Gastroesophageal sphincter (tissue), 4 donors: ENCODE measurements around the gene ELMO1. TPM values are rescaled to one million over a fixed set of nuclear protein-coding genes. Genes with fewer than 3 reads are reported as not detected.

ENCODE experiments used
- ATAC-seq: fragments of 150-250 bp; one replicate; pipeline ENCODE4 v1.9.1; 2016; ENCODE audit warnings: mild to moderate bottlenecking, moderate library complexity
- H3K27ac ChIP-seq, 4 donors: fragments of 200-600 bp; sonication (generic) in 3 of 4; 1 replicate in 3 of 4; 2 replicates in 1 of 4; pipeline ENCODE4 v1.5.1; 2016 to 2019
- H3K27me3 ChIP-seq: fragments of 200-600 bp; sonication (generic); one replicate; pipeline ENCODE4 v1.5.1; 2019
- H3K36me3 ChIP-seq, 2 donors: fragments of 200-600 bp; sonication (generic); one replicate each; pipeline ENCODE4 v1.5.1; 2019; ENCODE audit warnings: control low read depth in 1 of 2
- H3K4me1 ChIP-seq, 3 donors: fragments of 200-600 bp; sonication (generic); 1 replicate in 2 of 3; 2 replicates in 1 of 3; pipeline ENCODE4 v1.5.1; 2016 to 2019; ENCODE audit warnings: control low read depth in 2 of 3
- H3K4me3 ChIP-seq, 2 donors: fragments of 200-600 bp; sonication (generic); one replicate each; pipeline ENCODE4 v1.5.1; 2019; ENCODE audit warnings: mild to moderate bottlenecking in 1 of 2, moderate library complexity in 1 of 2
- H3K9me3 ChIP-seq, 3 donors: fragments of 200-600 bp; sonication (generic); one replicate each; pipeline ENCODE4 v1.5.1; 2017 to 2019; ENCODE audit warnings: control low read depth in 2 of 3
- EP300 ChIP-seq: sonication (generic); formaldehyde crosslinking; IDR thresholded peaks from one replicate; pipeline ENCODE4 v1.6.1; 2017; ENCODE audit warnings: antibody characterized with exemption, mild to moderate bottlenecking
- POLR2A ChIP-seq, 2 donors: fragments of 450-650 bp; IDR thresholded peaks; one replicate each; pipeline ENCODE4 v1.6.1; 2017; ENCODE audit warnings: antibody characterized with exemption in 2 of 2, mild to moderate bottlenecking in 2 of 2, moderate library complexity in 1 of 2
- POLR2AphosphoS5 ChIP-seq: sonication (generic); formaldehyde crosslinking; IDR thresholded peaks from one replicate; pipeline ENCODE4 v1.6.1; 2017; ENCODE audit warnings: antibody characterized with exemption
- WGBS, 2 donors: methylation state at CpG; one replicate each; pipeline ENCODE4 v1.1.5; 2018; ENCODE audit warnings: low coverage in 1 of 2; 5-methylcytosine and 5-hydroxymethylcytosine counted together
- total RNA-seq, 4 donors: library from RNA; depleted of rRNA; stranded (reverse); fragments of >200 nt; gene quantifications; one replicate each; pipeline ENCODE4 v1.1.0, GENCODE V29; 2016
- TF ChIP-seq, protein P1 (sequence below), 4 experiments: fragments of 200-600 bp in 2 of 4; fragments of 450-650 bp in 2 of 4; sonication (generic) in 1 of 4; IDR thresholded peaks; one replicate each; pipeline ENCODE4 v1.5.1; 2017 to 2019; ENCODE audit warnings: antibody characterized with exemption in 4 of 4, mild to moderate bottlenecking in 2 of 4, moderate library complexity in 2 of 4

Gene ELMO1
- total RNA-seq, 4 donors from 2014 or later, result 22.1 to 54.0 (median 42.7) TPM

DNA sequence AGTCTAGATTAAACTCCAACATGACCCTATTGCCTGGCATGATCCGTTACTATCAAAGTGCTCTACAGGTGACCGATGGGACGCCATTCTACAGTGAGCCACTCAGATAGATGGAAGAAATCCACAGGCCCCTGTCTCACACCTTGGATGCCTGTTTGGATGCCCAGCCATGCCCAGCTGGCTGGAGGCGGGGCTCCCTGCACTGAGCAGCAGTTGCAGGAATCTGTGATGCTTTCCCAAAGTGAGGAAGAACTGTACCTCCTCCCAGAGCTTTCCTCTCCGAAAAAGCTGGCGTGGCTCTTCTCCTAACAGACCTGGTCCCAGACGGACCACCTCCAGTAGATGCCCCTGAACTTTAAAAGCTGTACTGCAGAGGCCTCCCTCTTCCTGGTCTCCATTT is 253.3 kb downstream of the ELMO1 start:
- H3K4me1 ChIP-seq, result peaks cover 0 to 44% (median 10%) of the 10 kb centered on the region in 3 donors
- H3K4me3 ChIP-seq, result no peak overlapping the region
- H3K27ac ChIP-seq, result no peak overlapping the region
- H3K9me3 ChIP-seq, result no peaks in the 10 kb centered on the region
- WGBS, 2 donors, result 78 to 80% methylated on average over 3 to 5 of the region's 7 CpGs
- peaks cover 0 to 6% of the 10 kb centered on the region in 2 donors for H3K36me3 ChIP-seq
- H3K27me3 ChIP-seq, result no peaks in the 10 kb centered on the region
- TF ChIP-seq EP300, result no peak
- TF ChIP-seq POLR2AphosphoS5, result no peak
- TF ChIP-seq, protein P1, sequence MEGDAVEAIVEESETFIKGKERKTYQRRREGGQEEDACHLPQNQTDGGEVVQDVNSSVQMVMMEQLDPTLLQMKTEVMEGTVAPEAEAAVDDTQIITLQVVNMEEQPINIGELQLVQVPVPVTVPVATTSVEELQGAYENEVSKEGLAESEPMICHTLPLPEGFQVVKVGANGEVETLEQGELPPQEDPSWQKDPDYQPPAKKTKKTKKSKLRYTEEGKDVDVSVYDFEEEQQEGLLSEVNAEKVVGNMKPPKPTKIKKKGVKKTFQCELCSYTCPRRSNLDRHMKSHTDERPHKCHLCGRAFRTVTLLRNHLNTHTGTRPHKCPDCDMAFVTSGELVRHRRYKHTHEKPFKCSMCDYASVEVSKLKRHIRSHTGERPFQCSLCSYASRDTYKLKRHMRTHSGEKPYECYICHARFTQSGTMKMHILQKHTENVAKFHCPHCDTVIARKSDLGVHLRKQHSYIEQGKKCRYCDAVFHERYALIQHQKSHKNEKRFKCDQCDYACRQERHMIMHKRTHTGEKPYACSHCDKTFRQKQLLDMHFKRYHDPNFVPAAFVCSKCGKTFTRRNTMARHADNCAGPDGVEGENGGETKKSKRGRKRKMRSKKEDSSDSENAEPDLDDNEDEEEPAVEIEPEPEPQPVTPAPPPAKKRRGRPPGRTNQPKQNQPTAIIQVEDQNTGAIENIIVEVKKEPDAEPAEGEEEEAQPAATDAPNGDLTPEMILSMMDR (IDR thresholded peaks at IDR 0.05), result no peak
- no peak for TF ChIP-seq POLR2A (IDR thresholded peaks at IDR 0.05)
- ATAC-seq, result no peak

DNA sequence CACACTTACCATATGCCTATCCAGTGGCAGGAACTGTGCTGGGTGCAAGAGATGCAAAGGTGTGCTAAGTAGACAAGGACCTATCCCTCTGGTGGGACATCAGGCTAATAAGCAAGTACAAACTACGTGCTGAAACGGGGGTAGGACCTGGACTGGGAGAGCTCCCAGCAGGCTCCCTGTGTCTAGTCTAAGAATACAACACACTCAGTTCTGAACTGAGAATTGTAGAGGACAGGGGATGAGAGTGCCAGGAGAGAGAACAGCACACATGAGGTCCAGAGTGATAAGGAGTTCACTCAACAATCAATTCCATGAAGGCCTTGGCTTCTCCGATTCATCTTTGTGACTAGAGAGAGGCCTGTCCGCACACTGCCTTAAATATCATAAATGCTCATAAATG is 253.7 kb downstream of the ELMO1 start:
- H3K4me3 ChIP-seq, result no peak overlapping the region
- H3K27ac ChIP-seq, result no peak overlapping the region
- no peak for TF ChIP-seq POLR2A (IDR thresholded peaks at IDR 0.05)
- no peak for TF ChIP-seq EP300
- TF ChIP-seq, protein P1 (IDR thresholded peaks at IDR 0.05), result no peak
- no peak for TF ChIP-seq POLR2AphosphoS5
- WGBS, 2 donors, result 94 to 100% methylated on average over 1 to 4 of the region's 4 CpGs
- no peaks in the 10 kb centered on the region for H3K9me3 ChIP-seq
- H3K36me3 ChIP-seq, result peaks cover 0 to 6% of the 10 kb centered on the region in 2 donors
- ATAC-seq, result no peak
- H3K4me1 ChIP-seq, result peaks cover 0 to 39% (median 10%) of the 10 kb centered on the region in 3 donors
- H3K27me3 ChIP-seq, result no peaks in the 10 kb centered on the region

DNA sequence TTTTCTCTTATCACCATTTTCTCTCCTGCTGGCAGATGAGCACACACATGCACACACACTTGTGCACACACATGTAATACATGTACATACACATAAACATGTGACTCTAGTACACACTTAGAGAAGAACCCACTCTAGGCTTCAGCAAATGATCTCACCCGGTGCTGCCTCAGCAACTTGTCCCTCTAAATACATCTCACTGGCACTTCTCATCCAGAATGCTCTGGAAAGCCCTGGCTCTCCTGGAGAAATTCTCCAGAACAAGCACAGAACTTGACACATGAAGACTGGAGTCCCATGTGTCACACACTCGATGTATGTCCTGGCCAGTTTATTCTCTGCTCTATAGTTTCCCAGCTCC is 254.9 kb downstream of the ELMO1 start:
- Histone ChIP-seq H3K36me3 (peaks cover 0 to 6% of the 10 kb centered on the region in 2 donors), H3K4me3 (no peak overlapping the region), H3K27ac (no peak overlapping the region), H3K27me3 (no peaks in the 10 kb centered on the region), H3K4me1 (peaks cover 0 to 28% (median 10%) of the 10 kb centered on the region in 3 donors), H3K9me3 (no peaks in the 10 kb centered on the region)
- ATAC-seq, result no peak
- 60 to 83% methylated on average over 2 of the region's 2 CpGs for WGBS, 2 donors
- TF ChIP-seq EP300, result no peak
- TF ChIP-seq, protein P1 (IDR thresholded peaks at IDR 0.05), result no peak
- TF ChIP-seq POLR2A (IDR thresholded peaks at IDR 0.05), result no peak
- no peak for TF ChIP-seq POLR2AphosphoS5

DNA sequence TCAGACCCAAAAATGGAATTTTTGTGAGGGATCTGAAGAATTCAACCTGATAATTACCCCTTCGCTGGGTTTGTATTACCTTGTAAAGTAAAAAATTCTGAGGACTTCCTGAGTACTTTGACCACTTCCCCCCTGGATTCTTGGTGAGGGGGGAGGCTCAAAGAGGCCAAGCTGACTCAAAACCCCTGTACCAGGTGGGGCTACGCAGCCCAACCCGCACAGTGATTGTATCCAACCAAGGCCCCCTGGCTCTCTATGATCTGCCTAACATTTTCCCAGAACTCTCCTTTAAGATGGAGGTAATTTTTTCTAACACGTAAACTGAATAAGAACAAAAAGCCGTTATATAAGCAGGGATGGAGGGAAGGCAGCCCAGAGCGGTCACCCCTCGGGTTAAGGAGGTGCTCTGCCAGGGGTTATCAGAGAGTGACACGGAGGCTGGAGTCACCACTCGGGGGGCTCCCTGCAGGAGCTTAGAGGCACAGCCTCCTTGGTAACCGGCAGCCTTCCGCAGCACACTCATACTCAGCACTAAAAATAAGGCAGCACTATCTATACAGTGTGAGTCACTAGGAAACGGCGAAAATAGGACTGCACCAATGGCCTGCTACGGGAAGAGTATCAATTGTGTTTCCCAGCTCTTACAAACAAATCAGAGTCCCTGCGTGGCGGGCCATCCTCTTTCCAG is 255.4 kb downstream of the ELMO1 start:
- no peaks in the 10 kb centered on the region for H3K27me3 ChIP-seq
- peaks cover 0 to 22% (median 6%) of the 10 kb centered on the region in 3 donors for H3K4me1 ChIP-seq
- TF ChIP-seq EP300 (no peak), POLR2AphosphoS5 (no peak), POLR2A (IDR thresholded peaks at IDR 0.05) (no peak)
- TF ChIP-seq, protein P1 (IDR thresholded peaks at IDR 0.05), result no peak
- H3K4me3 ChIP-seq, result no peak overlapping the region
- no peaks in the 10 kb centered on the region for H3K9me3 ChIP-seq
- ATAC-seq, result no peak
- 66 to 74% methylated on average over 12 to 14 of the region's 16 CpGs for WGBS, 2 donors
- H3K36me3 ChIP-seq, result peaks cover 0 to 6% of the 10 kb centered on the region in 2 donors
- no peak overlapping the region for H3K27ac ChIP-seq

DNA sequence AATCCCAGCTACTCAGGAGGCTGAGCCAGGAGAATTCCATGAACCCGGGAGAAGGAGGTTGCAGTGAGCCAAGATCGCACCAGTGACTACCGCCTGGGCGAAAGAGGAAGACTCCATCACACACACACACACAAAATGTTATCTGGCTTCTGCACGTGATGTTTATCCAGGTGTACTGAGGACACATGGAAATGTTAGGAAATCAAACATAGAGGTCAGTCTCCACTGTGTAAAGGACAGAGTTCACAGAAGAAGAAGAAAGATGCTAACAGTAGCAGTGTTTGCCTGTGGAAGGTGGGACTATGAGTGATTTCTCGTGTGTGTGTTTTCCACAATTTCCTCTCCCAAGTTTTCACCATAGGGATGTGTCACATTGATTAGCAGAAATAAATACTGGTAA is 256.9 kb downstream of the ELMO1 start:
- Histone ChIP-seq H3K9me3 (no peaks in the 10 kb centered on the region), H3K36me3 (peaks cover 0 to 6% of the 10 kb centered on the region in 2 donors), H3K27me3 (no peaks in the 10 kb centered on the region), H3K4me1 (peaks cover 0 to 8% (median under 1%) of the 10 kb centered on the region in 3 donors), H3K4me3 (no peak overlapping the region), H3K27ac (no peak overlapping the region)
- 87 to 97% methylated on average over 3 to 6 of the region's 6 CpGs for WGBS, 2 donors
- no peak for ATAC-seq
- no peak for TF ChIP-seq EP300
- TF ChIP-seq POLR2AphosphoS5, result no peak
- TF ChIP-seq, protein P1 (IDR thresholded peaks at IDR 0.05), result no peak
- TF ChIP-seq POLR2A (IDR thresholded peaks at IDR 0.05), result no peak
